Fibroblast of pulmonary artery (primary cell): ENCODE measurements around the gene DPP8.

ENCODE experiments used
- DNase-seq: peaks from one replicate; pipeline ENCODE4 v3.0.0-alpha.2; 2010; ENCODE audit warnings: low read depth
- H3K4me3 ChIP-seq: replicated peaks from 2 replicates; pipeline ENCODE4 v1.5.1; 2011; ENCODE audit warnings: low read depth, mild to moderate bottlenecking, control low read depth, low read length, moderate library complexity
- CTCF ChIP-seq: IDR thresholded peaks from 2 replicates; pipeline ENCODE4 v1.5.1; 2011; ENCODE audit warnings: mild to moderate bottlenecking, control low read depth, low read length, inconsistent platforms; ENCODE audit errors: missing control alignments

DPP8 gene

GRCh38 chr15:65411465-65412071 lies 105.9 kb downstream of the DPP8 start:
- H3K4me3 ChIP-seq: no peak overlapping the region
- DNase-seq: no peak
- TF ChIP-seq CTCF: no peak

GRCh38 chr15:65410972-65411371 lies 106.5 kb downstream of the DPP8 start:
- no peak overlapping the region for H3K4me3 ChIP-seq
- no peak for TF ChIP-seq CTCF
- no peak for DNase-seq

- H3K4me3 ChIP-seq: no peak overlapping the region
- TF ChIP-seq CTCF: no peak
- no peak for DNase-seq
These were observed 107.5 kb downstream of the DPP8 start for GRCh38 chr15:65410036-65410435.

GRCh38 chr15:65409036-65409631 lies 108.4 kb downstream of the DPP8 start:
- no peak overlapping the region for H3K4me3 ChIP-seq
- DNase-seq: peak; percentile 80
- TF ChIP-seq CTCF: no peak

GRCh38 chr15:65408324-65409035 lies 109.0 kb downstream of the DPP8 start:
- no peak for TF ChIP-seq CTCF
- no peak for DNase-seq
- no peak overlapping the region for H3K4me3 ChIP-seq

- no peak for TF ChIP-seq CTCF
- H3K4me3 ChIP-seq: no peak overlapping the region
- no peak for DNase-seq
These were observed 111.0 kb downstream of the DPP8 start for GRCh38 chr15:65406424-65407000.
